C1 segment of cervical spinal cord (tissue), 14 donors: ENCODE data around the gene VWC2L.

ENCODE experiments used
- DNase-seq, 14 donors: peaks; one replicate each; lab custom pipeline; 2025; lab: John Stamatoyannopoulos, UW

VWC2L gene

DNA sequence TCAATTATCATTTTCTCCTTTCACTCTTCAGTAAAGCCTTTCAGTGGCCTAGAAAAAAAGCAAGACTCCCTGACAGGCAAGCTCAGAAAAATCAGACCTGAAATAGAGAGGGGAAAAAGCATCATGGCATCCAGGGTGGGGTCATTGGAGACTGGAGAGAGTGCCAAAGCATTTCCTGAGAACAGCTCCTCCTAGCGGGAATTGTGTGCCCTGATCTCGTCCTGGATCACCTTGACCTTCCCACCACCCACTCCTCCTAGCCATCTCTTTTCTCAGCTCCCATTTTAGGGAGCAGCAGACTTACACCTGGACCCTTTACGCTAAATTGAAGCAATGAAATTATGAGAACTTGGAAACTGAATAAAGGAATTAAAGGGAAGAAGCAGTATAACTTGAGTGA lies 176.6 kb downstream of the VWC2L start:
- no peak for DNase-seq

GRCh38 chr2:214591366-214591765 lies 180.5 kb downstream of the VWC2L start:
- DNase-seq, result no peak

- no peak for DNase-seq
These were observed 181.2 kb downstream of the VWC2L start for GRCh38 chr2:214592011-214592410.

DNA sequence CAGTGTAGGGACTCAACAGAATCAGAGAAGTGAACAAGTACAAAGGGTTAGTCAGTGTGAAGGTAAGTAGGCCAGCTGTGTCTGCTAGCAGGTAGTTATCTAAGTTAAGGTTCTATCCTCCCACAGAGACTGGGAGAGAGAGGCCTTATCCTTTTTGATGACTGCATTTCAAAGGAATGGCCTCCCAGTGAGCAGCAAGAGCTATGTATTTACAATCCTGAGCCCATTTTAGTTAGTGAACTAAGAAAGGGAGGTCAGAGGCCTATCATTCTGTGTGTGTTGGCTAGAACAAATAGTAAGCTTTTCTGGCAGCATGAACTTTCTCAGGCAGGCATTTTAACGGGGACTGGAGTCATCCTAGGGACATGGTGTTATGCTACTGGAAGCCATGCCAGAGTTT lies 182.9 kb downstream of the VWC2L start:
- DNase-seq, result no peak

DNA sequence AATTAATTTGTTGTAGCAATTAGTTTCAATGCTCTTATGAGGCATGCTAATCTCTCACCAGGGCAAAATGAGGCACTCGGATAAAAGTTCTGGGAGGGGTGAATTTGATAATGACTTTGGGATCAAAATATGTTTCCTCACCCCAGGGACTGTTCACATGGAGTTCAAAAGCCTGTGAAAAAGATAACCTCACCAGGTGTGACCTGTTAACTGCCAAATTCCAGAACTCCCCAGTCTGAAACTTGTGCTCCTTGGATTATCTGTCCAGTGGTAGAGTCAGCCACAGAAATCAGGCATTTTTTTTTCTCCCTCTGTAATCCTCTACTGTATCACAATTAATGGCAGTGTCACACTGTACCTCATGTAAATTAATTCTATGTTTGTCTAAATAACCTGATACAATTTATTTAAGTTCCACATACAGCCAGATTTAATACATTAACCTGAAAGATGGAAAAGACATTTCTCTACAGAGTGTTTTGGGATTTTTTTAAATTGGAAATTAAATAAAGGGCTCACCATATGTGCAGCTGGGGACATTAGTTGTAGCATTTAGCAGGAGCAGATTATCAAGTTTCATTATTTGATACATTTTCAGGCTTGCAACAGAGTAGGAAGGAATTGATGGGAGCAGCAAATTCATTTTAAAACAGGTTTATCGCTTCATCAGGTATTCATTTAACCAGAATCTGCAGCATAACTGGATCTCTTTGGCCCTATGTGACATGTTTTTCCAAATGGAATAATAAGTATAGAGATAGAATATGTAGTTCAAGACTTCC lies 191.2 kb downstream of the VWC2L start:
- no peak for DNase-seq

- no peak for DNase-seq
These were observed 194.0 kb downstream of the VWC2L start for GRCh38 chr2:214604861-214605260.

GRCh38 chr2:214607051-214607450 lies 196.2 kb downstream of the VWC2L start:
- no peak for DNase-seq

DNA sequence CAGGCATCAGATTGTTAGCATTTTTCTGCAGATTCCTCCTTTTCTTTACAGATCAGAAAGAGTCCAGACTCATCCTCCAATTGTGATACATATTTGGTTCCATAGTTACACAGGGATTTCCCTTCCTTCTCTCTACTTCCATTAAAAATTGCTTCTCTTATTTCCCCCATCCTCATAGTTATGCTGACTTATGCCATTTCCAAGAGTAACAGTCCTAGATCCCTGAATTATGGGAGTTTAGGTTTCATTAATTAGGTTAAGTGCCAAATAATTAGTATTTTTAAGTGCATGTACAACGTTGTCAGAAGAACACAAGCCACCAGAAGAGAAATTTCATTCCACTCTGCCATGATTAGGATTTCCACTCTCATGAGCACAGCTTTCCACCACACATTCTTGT lies 200.2 kb downstream of the VWC2L start:
- no peak for DNase-seq

- DNase-seq, result no peak
These were observed 213.4 kb downstream of the VWC2L start for GRCh38 chr2:214624166-214624760.

DNA sequence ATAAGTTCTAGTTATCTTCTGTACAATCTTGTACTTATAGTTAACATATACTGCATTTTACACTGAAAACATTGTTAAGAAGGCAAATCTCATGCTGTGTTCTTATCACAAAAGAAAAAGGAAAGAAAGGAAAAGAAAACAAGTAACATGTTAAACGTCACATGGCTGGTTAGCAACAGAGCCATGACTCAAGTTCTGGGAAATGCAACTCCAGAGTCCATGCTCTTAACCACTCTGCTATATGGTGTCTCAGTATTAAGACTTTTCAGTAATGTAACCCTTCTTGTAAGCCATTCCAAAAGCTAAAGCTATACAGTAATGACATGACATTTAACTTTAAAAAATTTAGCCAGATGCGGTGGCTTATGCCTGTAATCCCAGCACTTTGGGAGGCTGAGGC lies 217.2 kb downstream of the VWC2L start:
- DNase-seq, result no peak
